A549 treated with GW870086 at 1 μM for 4 hours (cell line): ENCODE data around the gene GPD1L. TPM values are rescaled to one million over a fixed set of nuclear protein-coding genes. Genes with fewer than 3 reads are reported as not detected.

Source experiments
- total RNA-seq: library from RNA; stranded (reverse); fragments of 200-300 nt; extraction: Qiagen RNA extraction; gene quantifications from 5 replicates; pipeline ENCODE4 v1.2.3, GENCODE V29; 2022; ENCODE audit warnings: low read depth

Gene GPD1L
- total RNA-seq, result 15.4 to 21.5 TPM (median 19.9 TPM) in 5 replicates

GRCh38 chr3:32106132-32106928 is at the start of gene GPD1L:
Gene GPD1L (plus strand): TSS chr3:32106620. CDS start chr3:32106712, 92 bp downstream.

Other genes with a start within 250 kb of the GPD1L start
- gene OSBPL10, start 125.4 kb upstream of the GPD1L start, total RNA-seq, result 14.5 to 23.1 TPM (median 22.9 TPM) in 5 replicates
- 1.3 to 1.5 TPM (median 1.4 TPM) in 5 replicates for gene ZNF860, start 124.9 kb upstream of the GPD1L start, total RNA-seq
- 8.5 to 14.8 TPM (median 13.0 TPM) in 5 replicates for gene CMTM8, start 132.1 kb downstream of the GPD1L start, total RNA-seq